Upper lobe of left lung (tissue), 6 donors: ENCODE measurements around the gene FGFRL1. TPM values are rescaled to one million over a fixed set of nuclear protein-coding genes. Genes with fewer than 3 reads are reported as not detected.

Experiments
- ATAC-seq, 2 donors: fragments of 200-7000 bp; cut with Tn5 transposase; one replicate each; pipeline ENCODE4 v1.9.1; 2022; ENCODE audit warnings: mild to moderate bottlenecking in 2 of 2, moderate library complexity in 2 of 2; ENCODE audit not compliant: low FRiP score in 2 of 2
- DNase-seq, 2 donors: peaks; one replicate each; pipeline ENCODE4 v3.0.0-alpha.2; 2019 to 2020
- H3K27ac ChIP-seq, 4 donors: fragments of 200-600 bp; sonication (generic); one replicate each; pipeline ENCODE4 v1.5.1; 2016 to 2019
- H3K27me3 ChIP-seq, 4 donors: fragments of 200-600 bp; sonication (generic); one replicate each; pipeline ENCODE4 v1.5.1; 2017 to 2019
- H3K36me3 ChIP-seq, 4 donors: fragments of 200-600 bp; sonication (generic); one replicate each; pipeline ENCODE4 v1.5.1; 2016 to 2019
- H3K4me1 ChIP-seq, 4 donors: fragments of 200-600 bp; sonication (generic); one replicate each; pipeline ENCODE4 v1.5.1; 2018 to 2019
- H3K4me3 ChIP-seq, 4 donors: fragments of 200-600 bp; sonication (generic); one replicate each; pipeline ENCODE4 v1.5.1; 2017 to 2019; ENCODE audit warnings: mild to moderate bottlenecking in 2 of 4, moderate library complexity in 1 of 4
- H3K9me3 ChIP-seq, 4 donors: fragments of 200-600 bp; sonication (generic); one replicate each; pipeline ENCODE4 v1.5.1; 2018 to 2019
- CTCF ChIP-seq, 6 experiments: fragments of 450-650 bp in 4 of 6; fragments of 200-600 bp in 2 of 6; sonication (generic) in 2 of 6; IDR thresholded peaks; one replicate each; pipeline ENCODE4 v1.5.1; 2016 to 2019; ENCODE audit warnings: antibody characterized with exemption in 6 of 6
- EP300 ChIP-seq, 4 donors: sonication (generic); formaldehyde crosslinking; IDR thresholded peaks; one replicate each; pipeline ENCODE4 v1.5.1; 2017; ENCODE audit warnings: antibody characterized with exemption in 4 of 4, control low read depth in 2 of 4
- POLR2A ChIP-seq, 4 donors: fragments of 450-650 bp; IDR thresholded peaks; one replicate each; pipeline ENCODE4 v1.5.1; 2016 to 2017; ENCODE audit warnings: antibody characterized with exemption in 4 of 4, mild to moderate bottlenecking in 2 of 4
- POLR2AphosphoS5 ChIP-seq, 2 donors: sonication (generic); formaldehyde crosslinking; IDR thresholded peaks; one replicate each; pipeline ENCODE4 v1.5.1; 2017; ENCODE audit warnings: antibody characterized with exemption in 2 of 2
- WGBS, 2 donors: methylation state at CpG; one replicate each; pipeline ENCODE4 v1.1.5; 2017 to 2018; 5-methylcytosine and 5-hydroxymethylcytosine counted together
- total RNA-seq, 6 donors: library from RNA; depleted of rRNA in 4 of 6; stranded (reverse); fragments of >200 nt in 4 of 6; gene quantifications; one replicate each; pipeline versions ENCODE4 v1.1.0 to v1.2.1, GENCODE V29; 2016 to 2021
- donor health status: DM: no; HTN: no; CAD: no; lungs with moderate emphysema.
- donor health status: DM: no; HTN: yes; CAD: no; lungs with severe emphysema.

Gene FGFRL1
- total RNA-seq, 6 donors from 2014 or later, result 21.0 to 32.4 (median 25.6) TPM

GRCh38 chr4:1029529-1029928 is 18.1 kb downstream of the FGFRL1 start:
- H3K4me1 ChIP-seq, result peaks cover 0 to 11% (median 8%) of the 10 kb centered on the region in 4 donors
- no peaks in the 10 kb centered on the region for H3K9me3 ChIP-seq
- peaks cover 0 to 16% (median 3%) of the 10 kb centered on the region in 4 donors for H3K36me3 ChIP-seq
- peaks cover 0 to 8% (median 0%) of the 10 kb centered on the region in 4 donors for H3K27me3 ChIP-seq
- no peak overlapping the region for H3K4me3 ChIP-seq
- DNase-seq, result peak in 1 of 2 donors; percentile 84
- no peak for ATAC-seq
- no peak overlapping the region for H3K27ac ChIP-seq
- no peak for TF ChIP-seq CTCF (IDR thresholded peaks at IDR 0.05)
- no peak for TF ChIP-seq POLR2AphosphoS5 (IDR thresholded peaks at IDR 0.05)
- TF ChIP-seq EP300 (IDR thresholded peaks at IDR 0.05), result no peak
- no peak for TF ChIP-seq POLR2A (IDR thresholded peaks at IDR 0.05)
- 69% methylated on average over 17 of the region's 17 CpGs; no CpG with 5 or more reads in 1 of the 2 donors for WGBS, 2 donors

- peak in 1 of 2 donors; percentile 84 for DNase-seq
- no peak overlapping the region for H3K4me3 ChIP-seq
- peaks cover 0 to 8% (median 0%) of the 10 kb centered on the region in 4 donors for H3K27me3 ChIP-seq
- H3K27ac ChIP-seq, result no peak overlapping the region
- WGBS, 2 donors, result 76 to 80% methylated on average over 1 to 7 of the region's 12 CpGs
- peaks cover 0 to 11% (median under 1%) of the 10 kb centered on the region in 4 donors for H3K36me3 ChIP-seq
- H3K4me1 ChIP-seq, result peaks cover 0 to 11% (median 8%) of the 10 kb centered on the region in 4 donors
- no peaks in the 10 kb centered on the region for H3K9me3 ChIP-seq
- no peak for TF ChIP-seq EP300 (IDR thresholded peaks at IDR 0.05)
- no peak for ATAC-seq
Measured at GRCh38 chr4:1030031-1030430, 18.6 kb downstream of the FGFRL1 start.

- H3K9me3 ChIP-seq, result no peaks in the 10 kb centered on the region
- DNase-seq (peak in 1 of 2 donors; percentile 72), ATAC-seq (no peak)
- H3K27me3 ChIP-seq, result peaks cover 0 to 8% (median 0%) of the 10 kb centered on the region in 4 donors
- peaks cover 0 to 11% (median 9%) of the 10 kb centered on the region in 4 donors for H3K4me1 ChIP-seq
- 65 to 90% methylated on average over 2 to 16 of the region's 16 CpGs for WGBS, 2 donors
- TF ChIP-seq EP300 (IDR thresholded peaks at IDR 0.05) (no peak), POLR2AphosphoS5 (IDR thresholded peaks at IDR 0.05) (no peak), POLR2A (IDR thresholded peaks at IDR 0.05) (no peak), CTCF (IDR thresholded peaks at IDR 0.05) (no peak)
- no peak overlapping the region for H3K27ac ChIP-seq
- H3K4me3 ChIP-seq, result no peak overlapping the region
- peaks cover 0 to 6% (median 0%) of the 10 kb centered on the region in 4 donors for H3K36me3 ChIP-seq
Measured at GRCh38 chr4:1030559-1030958, 19.1 kb downstream of the FGFRL1 start.

- ATAC-seq, result no peak
- H3K36me3 ChIP-seq, result no peaks in the 10 kb centered on the region
- WGBS, 2 donors, result 67 to 72% methylated on average over 2 to 8 of the region's 8 CpGs
Measured at GRCh38 chr4:1031346-1031745, 19.9 kb downstream of the FGFRL1 start.

More at GRCh38 chr4:1031346-1031745, 19.9 kb downstream of the FGFRL1 start:
- Histone ChIP-seq H3K9me3 (no peaks in the 10 kb centered on the region), H3K27ac (no peak overlapping the region), H3K27me3 (peaks cover 0 to 8% (median 0%) of the 10 kb centered on the region in 4 donors), H3K4me3 (no peak overlapping the region), H3K4me1 (peaks cover 0 to 11% (median 9%) of the 10 kb centered on the region in 4 donors)
- DNase-seq, result peak in 1 of 2 donors; percentile 72
- no peak for TF ChIP-seq POLR2A (IDR thresholded peaks at IDR 0.05)
- TF ChIP-seq EP300 (IDR thresholded peaks at IDR 0.05), result no peak
- no peak for TF ChIP-seq CTCF (IDR thresholded peaks at IDR 0.05)
- TF ChIP-seq POLR2AphosphoS5 (IDR thresholded peaks at IDR 0.05), result no peak
